CD14-positive monocyte (primary cell): Measurements from ENCODE around the gene C9orf85. TPM values are rescaled to one million over a fixed set of nuclear protein-coding genes. Genes with fewer than 3 reads are reported as not detected.

Experiments
- DNase-seq, 3 donors: peaks; one replicate each; pipeline ENCODE4 v3.0.0-alpha.2; 2011 to 2022
- H2AFZ ChIP-seq: 2 replicates; pipeline ENCODE4 v1.6.0; 2012; ENCODE audit warnings: mild to moderate bottlenecking, low read depth, low read length, inconsistent platforms; ENCODE audit not compliant: insufficient read depth, poor library complexity, severe bottlenecking
- H3K27ac ChIP-seq, 2 donors: 1 replicate in 1 of 2; 2 replicates in 1 of 2; pipeline ENCODE4 v1.5.1; 2012 to 2013; ENCODE audit warnings: low read length in 2 of 2, control low read depth in 1 of 2, inconsistent platforms in 1 of 2, low read depth in 1 of 2, mild to moderate bottlenecking in 1 of 2
- H3K27me3 ChIP-seq, 2 donors: one replicate each; pipeline versions ENCODE4 v1.6.0 to v1.6.1; 2011 to 2013; ENCODE audit warnings: low read length in 2 of 2; ENCODE audit not compliant: control insufficient read depth in 2 of 2, insufficient read depth in 2 of 2
- H3K36me3 ChIP-seq, 2 donors: replicated peaks in 1 of 2; 1 replicate in 1 of 2; 2 replicates in 1 of 2; pipeline versions ENCODE4 v1.5.1 to v1.6.1; 2012 to 2013; ENCODE audit warnings: low read length in 2 of 2, control low read depth in 1 of 2, inconsistent platforms in 1 of 2, mild to moderate bottlenecking in 1 of 2; ENCODE audit not compliant: insufficient read depth in 2 of 2, control insufficient read depth in 1 of 2
- H3K4me1 ChIP-seq, 2 donors: 1 replicate in 1 of 2; 2 replicates in 1 of 2; pipeline versions ENCODE4 v1.5.1 to v1.6.1; 2012 to 2013; ENCODE audit warnings: low read length in 2 of 2, control low read depth in 1 of 2, inconsistent platforms in 1 of 2, mild to moderate bottlenecking in 1 of 2, moderate library complexity in 1 of 2; ENCODE audit not compliant: insufficient read depth in 2 of 2, control insufficient read depth in 1 of 2
- H3K4me2 ChIP-seq: replicated peaks from 2 replicates; pipeline ENCODE3; 2012; ENCODE audit warnings: low read length, moderate library complexity, mild to moderate bottlenecking; ENCODE audit not compliant: poor library complexity, severe bottlenecking; ENCODE audit errors: extremely low read depth
- H3K4me3 ChIP-seq, 3 experiments: fragments of 200-600 bp in 1 of 3; sonication (generic) in 1 of 3; replicated peaks in 1 of 3; 1 replicate in 2 of 3; 2 replicates in 1 of 3; pipeline ENCODE4 v1.5.1; 2011 to 2013; ENCODE audit warnings: low read length in 3 of 3, mild to moderate bottlenecking in 3 of 3, control low read depth in 2 of 3, low read depth in 2 of 3, inconsistent platforms in 1 of 3, moderate library complexity in 1 of 3
- H3K79me2 ChIP-seq: 2 replicates; pipeline ENCODE4 v1.6.0; 2012; ENCODE audit warnings: mild to moderate bottlenecking, control low read depth, inconsistent platforms, low read length, moderate library complexity; ENCODE audit not compliant: insufficient read depth
- H3K9ac ChIP-seq: 2 replicates; pipeline ENCODE4 v1.6.0; 2017; ENCODE audit warnings: low read length, mild to moderate bottlenecking; ENCODE audit not compliant: insufficient read depth, poor library complexity, severe bottlenecking
- H3K9me3 ChIP-seq, 2 donors: replicated peaks in 1 of 2; 1 replicate in 1 of 2; 2 replicates in 1 of 2; pipeline versions ENCODE4 v1.5.1 to v1.6.1; 2012 to 2013; ENCODE audit warnings: low read length in 2 of 2, control low read depth in 1 of 2; ENCODE audit not compliant: control insufficient read depth in 1 of 2, insufficient read depth in 1 of 2
- H4K20me1 ChIP-seq: 2 replicates; pipeline ENCODE4 v1.6.0; 2012; ENCODE audit warnings: mild to moderate bottlenecking, low read length, control low read depth, moderate library complexity; ENCODE audit not compliant: insufficient read depth
- H3K27ac Mint-ChIP-seq, 7 donors: one replicate each; pipeline ENCODE4 v1.8.0; 2020; ENCODE audit warnings: mild to moderate bottlenecking in 7 of 7, mixed read lengths in 7 of 7, moderate library complexity in 6 of 7, inconsistent platforms in 2 of 7
- H3K27me3 Mint-ChIP-seq, 3 donors: one replicate each; pipeline ENCODE4 v1.8.0; 2021 to 2022; ENCODE audit warnings: low read depth in 3 of 3, mild to moderate bottlenecking in 3 of 3, mixed read lengths in 3 of 3, moderate library complexity in 3 of 3, inconsistent platforms in 1 of 3
- H3K36me3 Mint-ChIP-seq, 2 donors: one replicate each; pipeline ENCODE4 v1.8.0; 2020; ENCODE audit warnings: mixed read lengths in 2 of 2, inconsistent platforms in 1 of 2, mild to moderate bottlenecking in 1 of 2
- H3K4me1 Mint-ChIP-seq: one replicate; pipeline ENCODE4 v1.8.0; 2020; ENCODE audit warnings: mild to moderate bottlenecking, mixed read lengths
- H3K4me3 Mint-ChIP-seq, 2 donors: one replicate each; pipeline ENCODE4 v1.8.0; 2020; ENCODE audit warnings: mild to moderate bottlenecking in 2 of 2, mixed read lengths in 2 of 2, moderate library complexity in 1 of 2
- H3K9me3 Mint-ChIP-seq, 7 donors: one replicate each; pipeline ENCODE4 v1.8.0; 2020 to 2022; ENCODE audit warnings: mixed read lengths in 7 of 7, mild to moderate bottlenecking in 6 of 7, moderate library complexity in 6 of 7, inconsistent platforms in 2 of 7
- CTCF ChIP-seq: fragments of 200-600 bp; IDR thresholded peaks from one replicate; pipeline ENCODE4 v1.8.0; 2022; ENCODE audit warnings: antibody characterized with exemption, mild to moderate bottlenecking
- WGBS: methylation state at CpG from one replicate; pipeline ENCODE4 v1.1.5; 2013; ENCODE audit warnings: missing lambda C conversion rate; ENCODE audit not compliant: insufficient coverage; 5-methylcytosine and 5-hydroxymethylcytosine counted together
- intact Hi-C, 2 donors: fragments of 100-400 bp; cut with micrococcal nuclease; formaldehyde crosslinking; loops; one replicate each; pipeline versions ENCODE4 v1.15.0 to v1.15.1; 2023
- polyA plus RNA-seq, 3 donors: library from polyadenylated mRNA; depleted of rRNA in 1 of 3; unstranded in 2 of 3; stranded (reverse) in 1 of 3; fragments of 300-500 nt in 2 of 3; fragments of >200 nt in 1 of 3; fragmentation: Illumina TruSeq in 2 of 3; gene quantifications; 1 replicate in 2 of 3; 2 replicates in 1 of 3; pipeline ENCODE4 v1.2.3, GENCODE V29; 2012 to 2021

C9orf85 gene
- polyA plus RNA-seq, 3 donors = 4.5 to 6.4 (median 5.4) TPM

GRCh38 chr9:71879644-71880174, 31.7 kb upstream of the C9orf85 start:
- H2AFZ ChIP-seq = no peak overlapping the region
- H3K27ac Mint-ChIP-seq = no peak overlapping the region
- peaks cover 36 to 54% of the 10 kb centered on the region in 2 donors for H3K9me3 ChIP-seq
- no peak for TF ChIP-seq CTCF
- peaks cover 18% of the 10 kb centered on the region for H4K20me1 ChIP-seq
- no peak overlapping the region for H3K4me3 ChIP-seq
- peaks cover 17 to 36% of the 10 kb centered on the region in 2 donors for H3K36me3 Mint-ChIP-seq
- H3K27me3 Mint-ChIP-seq = no peaks in the 10 kb centered on the region
- no peak overlapping the region for H3K9ac ChIP-seq
- H3K36me3 ChIP-seq = peaks cover 0 to 18% of the 10 kb centered on the region in 2 donors
- no peaks in the 10 kb centered on the region for H3K27me3 ChIP-seq
- H3K79me2 ChIP-seq = peaks cover 98% of the 10 kb centered on the region
- no peak overlapping the region for H3K4me3 Mint-ChIP-seq
- peaks cover under 1% of the 10 kb centered on the region for H3K4me1 Mint-ChIP-seq
- H3K9me3 Mint-ChIP-seq = peaks cover 40 to 63% (median 54%) of the 10 kb centered on the region in 7 donors
- no CpG with 5 or more reads among the region's 2 CpGs for WGBS
- no peak overlapping the region for H3K4me2 ChIP-seq
- intact Hi-C loops = no loop called here
- H3K4me1 ChIP-seq = no peaks in the 10 kb centered on the region
- H3K27ac ChIP-seq = no peak overlapping the region
- DNase-seq = no peak

DNA sequence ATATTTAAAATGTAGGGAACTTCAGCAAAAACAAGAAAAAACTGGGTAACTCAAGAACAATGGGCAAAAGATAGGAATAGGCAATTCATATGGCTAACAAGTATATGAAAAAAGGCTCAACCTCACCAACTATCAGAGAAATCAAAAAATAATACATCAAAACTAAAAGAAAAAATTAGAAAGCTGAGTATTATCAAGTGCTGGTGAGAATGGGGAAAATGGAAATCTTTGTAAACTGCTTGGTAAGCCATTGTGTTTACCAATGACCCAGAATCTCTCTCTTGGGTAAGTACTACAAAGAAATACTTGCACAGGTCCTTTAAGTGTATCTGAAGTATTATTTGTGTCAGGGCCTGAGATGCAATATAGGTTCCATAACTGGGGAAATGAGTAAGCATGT, 27.4 kb upstream of the C9orf85 start:
- DNase-seq = no peak
- H3K9me3 Mint-ChIP-seq = peaks cover 25 to 45% (median 40%) of the 10 kb centered on the region in 7 donors
- intact Hi-C loops = no loop called here
- H3K36me3 Mint-ChIP-seq = peaks cover 15 to 24% of the 10 kb centered on the region in 2 donors
- no peak overlapping the region for H3K27ac Mint-ChIP-seq
- no peak overlapping the region for H2AFZ ChIP-seq
- peaks cover 32% of the 10 kb centered on the region for H4K20me1 ChIP-seq
- no peak for TF ChIP-seq CTCF
- peaks cover 22 to 39% of the 10 kb centered on the region in 2 donors for H3K9me3 ChIP-seq
- H3K4me3 ChIP-seq = no peak overlapping the region
- peaks cover 23% of the 10 kb centered on the region for H3K4me1 Mint-ChIP-seq
- H3K9ac ChIP-seq = no peak overlapping the region
- no peak overlapping the region for H3K4me3 Mint-ChIP-seq
- peaks cover 0 to 15% of the 10 kb centered on the region in 2 donors for H3K36me3 ChIP-seq
- H3K79me2 ChIP-seq = peaks cover 95% of the 10 kb centered on the region
- H3K27me3 ChIP-seq = no peaks in the 10 kb centered on the region
- no peak overlapping the region for H3K27ac ChIP-seq
- no peaks in the 10 kb centered on the region for H3K27me3 Mint-ChIP-seq
- H3K4me2 ChIP-seq = no peak overlapping the region
- H3K4me1 ChIP-seq = peaks cover 7 to 13% of the 10 kb centered on the region in 2 donors
